Transverse colon (tissue), 3 donors: Measurements from ENCODE around the gene MED12L.

Experiments used
- CTCF ChIP-seq, 5 experiments: fragments of 200-600 bp in 3 of 5; fragments of 450-650 bp in 2 of 5; sonication (generic) in 3 of 5; IDR thresholded peaks; 1 replicate in 2 of 5; 2 replicates in 3 of 5; pipeline ENCODE4 v1.5.1; 2016 to 2017; ENCODE audit warnings: antibody characterized with exemption in 5 of 5, inconsistent platforms in 3 of 5, mild to moderate bottlenecking in 2 of 5, moderate library complexity in 1 of 5
- POLR2A ChIP-seq: fragments of 450-650 bp; IDR thresholded peaks from one replicate; pipeline ENCODE4 v1.6.1; 2016; ENCODE audit warnings: antibody characterized with exemption, mild to moderate bottlenecking, moderate library complexity

DNA sequence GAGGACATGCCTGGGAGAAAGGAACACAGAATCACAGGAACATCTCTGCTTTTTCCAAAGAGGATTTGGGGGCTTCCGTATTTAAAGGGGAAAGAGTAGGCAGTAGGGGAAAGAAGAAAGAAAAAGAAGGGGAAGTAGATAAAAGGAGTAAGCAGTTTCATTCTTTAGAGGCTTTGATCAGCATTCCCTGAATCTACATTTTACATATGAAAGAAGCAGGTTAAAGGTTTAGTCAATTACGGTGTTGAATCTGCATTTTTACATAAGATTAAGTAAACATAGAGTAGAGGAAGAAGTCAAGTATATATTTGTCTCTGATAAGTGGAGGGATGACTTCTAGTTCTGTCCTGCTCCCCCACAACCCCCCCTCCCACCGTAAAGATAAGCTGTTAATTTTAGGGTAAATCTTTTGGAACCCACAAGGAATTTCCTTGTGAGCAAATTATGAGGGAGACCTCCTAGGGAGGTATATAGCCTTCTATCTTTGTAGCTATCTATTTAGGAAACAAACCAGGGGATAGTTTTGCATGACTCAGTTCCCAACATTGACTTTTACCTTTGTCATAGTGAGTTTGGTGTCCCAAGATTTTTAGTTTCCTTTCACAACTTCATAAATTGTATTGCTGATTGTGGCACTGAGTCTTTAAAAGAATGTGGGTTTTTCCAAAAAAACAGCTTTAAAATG lies 307.8 kb downstream of the MED12L start:
- no peak for TF ChIP-seq CTCF (IDR thresholded peaks at IDR 0.05)
- no peak for TF ChIP-seq POLR2A
